ENCODE measurements around the gene ECM2. TPM values are rescaled to one million over a fixed set of nuclear protein-coding genes. Genes with fewer than 3 reads are reported as not detected.

Gene ECM2
- total RNA-seq, 2 donors from 2014 or later: 2.6 to 14.1 TPM

DNA sequence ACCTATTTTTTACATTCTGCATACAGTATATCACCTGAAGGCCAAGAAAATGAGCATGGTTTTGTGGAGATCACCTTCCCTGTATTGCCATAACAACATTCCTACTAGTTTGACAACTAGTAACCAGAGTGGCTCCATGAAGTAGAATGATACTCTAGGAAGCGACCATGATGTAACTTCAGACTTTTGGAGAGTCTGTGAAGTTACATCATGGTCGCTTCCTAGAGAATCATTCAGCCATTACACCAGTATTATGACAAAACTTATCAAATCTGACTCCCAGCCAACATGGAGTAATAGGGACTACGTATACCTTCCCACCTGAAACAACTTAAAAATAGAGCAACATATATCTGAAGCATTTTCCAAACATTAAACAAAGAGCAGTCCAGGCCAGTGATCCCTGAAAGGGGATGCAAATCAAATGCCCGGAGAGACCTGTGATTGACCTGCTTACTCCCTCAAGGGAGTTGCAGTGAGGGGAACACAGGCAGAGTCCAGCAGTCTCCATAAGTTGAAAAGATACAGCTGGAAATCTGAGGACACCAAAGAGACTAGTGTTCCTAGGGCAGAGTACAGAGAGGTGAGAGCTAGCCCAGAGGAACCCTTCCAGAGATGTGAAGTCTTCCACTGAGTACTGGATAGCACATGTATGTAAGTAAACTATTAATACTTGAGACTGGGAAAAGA lies 7.8 kb downstream of the ECM2 start:
- DNase-seq (ENCODE audit: low spot score): no peak
- no peak overlapping the region for H3K4me3 ChIP-seq
- no peaks in the 10 kb centered on the region for H3K36me3 ChIP-seq
- H3K9me3 ChIP-seq: no peaks in the 10 kb centered on the region
- TF ChIP-seq POLR2A (IDR thresholded peaks at IDR 0.05): no peak
- no peak for TF ChIP-seq POLR2AphosphoS5 (IDR thresholded peaks at IDR 0.05)
- TF ChIP-seq, protein P1, sequence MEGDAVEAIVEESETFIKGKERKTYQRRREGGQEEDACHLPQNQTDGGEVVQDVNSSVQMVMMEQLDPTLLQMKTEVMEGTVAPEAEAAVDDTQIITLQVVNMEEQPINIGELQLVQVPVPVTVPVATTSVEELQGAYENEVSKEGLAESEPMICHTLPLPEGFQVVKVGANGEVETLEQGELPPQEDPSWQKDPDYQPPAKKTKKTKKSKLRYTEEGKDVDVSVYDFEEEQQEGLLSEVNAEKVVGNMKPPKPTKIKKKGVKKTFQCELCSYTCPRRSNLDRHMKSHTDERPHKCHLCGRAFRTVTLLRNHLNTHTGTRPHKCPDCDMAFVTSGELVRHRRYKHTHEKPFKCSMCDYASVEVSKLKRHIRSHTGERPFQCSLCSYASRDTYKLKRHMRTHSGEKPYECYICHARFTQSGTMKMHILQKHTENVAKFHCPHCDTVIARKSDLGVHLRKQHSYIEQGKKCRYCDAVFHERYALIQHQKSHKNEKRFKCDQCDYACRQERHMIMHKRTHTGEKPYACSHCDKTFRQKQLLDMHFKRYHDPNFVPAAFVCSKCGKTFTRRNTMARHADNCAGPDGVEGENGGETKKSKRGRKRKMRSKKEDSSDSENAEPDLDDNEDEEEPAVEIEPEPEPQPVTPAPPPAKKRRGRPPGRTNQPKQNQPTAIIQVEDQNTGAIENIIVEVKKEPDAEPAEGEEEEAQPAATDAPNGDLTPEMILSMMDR (IDR thresholded peaks at IDR 0.05): no peak
- intact Hi-C loops (cut with DNase I): no loop called here
- H3K27me3 ChIP-seq (replicated peaks; ENCODE audit: insufficient read depth): no peaks in the 10 kb centered on the region
- H3K4me1 ChIP-seq (replicated peaks): no peaks in the 10 kb centered on the region
- H3K27ac ChIP-seq: no peak overlapping the region
- WGBS: 92% methylated on average over 4 of the region's 4 CpGs

DNA sequence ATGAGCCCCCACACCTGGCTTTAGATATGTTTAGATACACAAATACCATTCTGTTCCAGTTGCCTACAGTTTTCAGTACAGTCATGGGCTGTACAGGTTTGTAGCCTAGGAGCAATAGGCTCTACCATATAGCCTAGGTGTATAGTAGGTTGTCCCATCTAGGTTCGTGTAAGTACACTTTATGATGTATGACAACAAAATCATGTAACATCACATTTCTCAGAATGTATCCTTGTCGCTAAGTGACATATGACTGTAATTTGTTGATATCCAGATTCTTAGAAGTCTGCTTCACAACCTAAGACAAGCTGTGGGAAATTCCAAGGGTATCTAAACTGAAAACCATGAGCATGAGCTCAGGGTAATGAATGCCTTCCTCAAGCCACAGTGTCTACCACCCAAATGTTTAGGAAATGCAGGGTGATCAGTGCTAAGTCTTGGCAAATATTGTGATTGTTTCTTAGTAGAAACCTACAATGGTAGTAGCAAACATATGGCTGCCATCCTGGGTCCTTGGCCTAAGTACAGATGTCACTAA lies 8.4 kb downstream of the ECM2 start:
- Histone ChIP-seq H3K36me3 (no peaks in the 10 kb centered on the region), H3K9me3 (no peaks in the 10 kb centered on the region), H3K27ac (no peak overlapping the region), H3K4me3 (no peak overlapping the region), H3K27me3 (replicated peaks; ENCODE audit: insufficient read depth) (no peaks in the 10 kb centered on the region), H3K4me1 (replicated peaks) (no peaks in the 10 kb centered on the region)
- whole genome bisulfite sequencing: 95% methylated on average over 2 of the region's 2 CpGs
- DNase-seq (ENCODE audit: low spot score): no peak
- intact Hi-C loops (cut with DNase I): no loop called here
- TF ChIP-seq POLR2A (IDR thresholded peaks at IDR 0.05) (no peak), POLR2AphosphoS5 (IDR thresholded peaks at IDR 0.05) (no peak)
- TF ChIP-seq, protein P1 (IDR thresholded peaks at IDR 0.05): no peak

DNA sequence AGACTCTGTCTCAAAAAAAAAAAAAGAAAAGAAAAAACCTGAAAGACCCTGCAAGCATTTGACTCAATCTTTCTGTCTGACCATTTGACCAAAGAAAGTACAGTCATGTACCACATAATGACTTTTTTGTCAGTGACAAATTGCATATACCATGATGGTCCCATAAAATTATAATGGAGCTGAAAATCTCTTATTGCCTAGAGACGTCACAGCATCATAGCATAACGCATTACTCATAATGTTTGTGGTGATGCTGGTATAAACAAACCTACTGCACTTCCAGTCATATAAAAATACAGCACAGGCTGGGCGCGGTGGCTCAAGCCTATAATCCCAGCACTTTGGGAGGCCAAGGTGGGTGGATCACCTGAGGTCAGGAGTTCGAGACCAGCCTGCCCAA lies 10.5 kb downstream of the ECM2 start:
- 93% methylated on average over 5 of the region's 5 CpGs for WGBS

DNA sequence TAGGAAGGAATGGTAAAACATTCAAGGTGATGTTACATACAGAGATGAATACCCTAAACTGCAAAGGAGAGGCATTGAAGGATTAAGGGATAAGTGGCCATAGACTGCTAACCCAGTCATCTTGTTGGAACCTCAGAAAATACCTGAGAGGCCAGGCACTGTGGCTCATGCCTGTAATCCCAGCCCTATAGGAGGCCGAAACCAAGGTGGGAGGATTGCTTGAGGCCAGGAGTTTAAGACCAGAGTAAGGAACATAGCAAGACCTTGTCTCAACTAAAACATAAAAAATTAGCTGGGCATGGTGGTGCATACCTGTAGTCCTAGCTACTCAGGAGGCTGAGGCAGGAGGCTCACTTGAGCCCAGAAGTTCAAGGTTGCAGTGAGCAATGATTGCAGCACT lies 10.9 kb downstream of the ECM2 start:
- Histone ChIP-seq H3K4me3 (no peak overlapping the region), H3K4me1 (replicated peaks) (no peaks in the 10 kb centered on the region), H3K27me3 (replicated peaks; ENCODE audit: insufficient read depth) (no peaks in the 10 kb centered on the region), H3K36me3 (no peaks in the 10 kb centered on the region), H3K27ac (no peak overlapping the region), H3K9me3 (no peaks in the 10 kb centered on the region)
- 95% methylated on average over 1 of the region's 1 CpG for WGBS
- intact Hi-C loops (cut with DNase I): no loop called here
- TF ChIP-seq, protein P1 (IDR thresholded peaks at IDR 0.05): no peak
- TF ChIP-seq POLR2A (IDR thresholded peaks at IDR 0.05) (no peak), POLR2AphosphoS5 (IDR thresholded peaks at IDR 0.05) (no peak)
- DNase-seq (ENCODE audit: low spot score): no peak

More for the DNA sequence above, 10.5 kb downstream of the ECM2 start:
- intact Hi-C loops (cut with DNase I): no loop called here
- Histone ChIP-seq H3K36me3 (no peaks in the 10 kb centered on the region), H3K27ac (no peak overlapping the region), H3K4me1 (replicated peaks) (no peaks in the 10 kb centered on the region), H3K9me3 (no peaks in the 10 kb centered on the region), H3K27me3 (replicated peaks; ENCODE audit: insufficient read depth) (no peaks in the 10 kb centered on the region), H3K4me3 (no peak overlapping the region)
- TF ChIP-seq POLR2AphosphoS5 (IDR thresholded peaks at IDR 0.05) (no peak), POLR2A (IDR thresholded peaks at IDR 0.05) (no peak)
- TF ChIP-seq, protein P1 (IDR thresholded peaks at IDR 0.05): no peak
- DNase-seq (ENCODE audit: low spot score): no peak
